Keratinocyte (primary cell): Measurements from ENCODE around the gene PCDH1.

Experiments used
- EZH2 ChIP-seq: IDR thresholded peaks from one replicate; pipeline ENCODE4 v1.6.1; 2012; ENCODE audit warnings: inconsistent platforms, mild to moderate bottlenecking, low read length, moderate library complexity
- TF ChIP-seq, protein P1 (sequence below), 3 experiments: IDR thresholded peaks in 1 of 3; conservative IDR thresholded peaks in 1 of 3; optimal IDR thresholded peaks in 1 of 3; 2 replicates in 2 of 3; 3 replicates in 1 of 3; pipeline versions ENCODE3 to v1.5.1; 2011; ENCODE audit warnings: low read length in 3 of 3, mild to moderate bottlenecking in 3 of 3, moderate library complexity in 2 of 3, control low read depth in 1 of 3, inconsistent platforms in 1 of 3; ENCODE audit not compliant: insufficient read depth in 2 of 3; ENCODE audit errors: extremely low read depth in 1 of 3

DNA sequence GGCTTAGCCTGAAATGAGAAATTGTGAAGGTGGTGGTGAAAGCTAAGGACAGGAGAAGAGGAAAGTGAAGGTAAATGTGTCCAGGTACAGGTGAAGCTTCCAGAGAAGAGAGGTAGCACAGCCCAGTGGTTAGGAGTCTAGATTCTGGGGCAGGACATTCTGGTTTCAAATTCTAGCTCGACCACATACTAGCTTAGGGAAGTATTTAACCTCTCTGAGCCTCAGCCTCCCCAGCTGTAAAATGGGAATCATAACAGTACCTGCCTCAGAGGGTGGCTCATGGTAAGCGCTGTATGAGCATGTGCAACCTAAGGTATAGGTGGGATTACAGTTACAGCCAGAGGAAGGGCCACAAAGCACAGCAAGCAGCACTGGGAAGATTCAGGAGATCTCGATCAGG is 55.2 kb downstream of the PCDH1 start:
- TF ChIP-seq, protein P1, sequence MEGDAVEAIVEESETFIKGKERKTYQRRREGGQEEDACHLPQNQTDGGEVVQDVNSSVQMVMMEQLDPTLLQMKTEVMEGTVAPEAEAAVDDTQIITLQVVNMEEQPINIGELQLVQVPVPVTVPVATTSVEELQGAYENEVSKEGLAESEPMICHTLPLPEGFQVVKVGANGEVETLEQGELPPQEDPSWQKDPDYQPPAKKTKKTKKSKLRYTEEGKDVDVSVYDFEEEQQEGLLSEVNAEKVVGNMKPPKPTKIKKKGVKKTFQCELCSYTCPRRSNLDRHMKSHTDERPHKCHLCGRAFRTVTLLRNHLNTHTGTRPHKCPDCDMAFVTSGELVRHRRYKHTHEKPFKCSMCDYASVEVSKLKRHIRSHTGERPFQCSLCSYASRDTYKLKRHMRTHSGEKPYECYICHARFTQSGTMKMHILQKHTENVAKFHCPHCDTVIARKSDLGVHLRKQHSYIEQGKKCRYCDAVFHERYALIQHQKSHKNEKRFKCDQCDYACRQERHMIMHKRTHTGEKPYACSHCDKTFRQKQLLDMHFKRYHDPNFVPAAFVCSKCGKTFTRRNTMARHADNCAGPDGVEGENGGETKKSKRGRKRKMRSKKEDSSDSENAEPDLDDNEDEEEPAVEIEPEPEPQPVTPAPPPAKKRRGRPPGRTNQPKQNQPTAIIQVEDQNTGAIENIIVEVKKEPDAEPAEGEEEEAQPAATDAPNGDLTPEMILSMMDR (optimal IDR thresholded peaks at IDR 0.05 in 1 of 3, IDR thresholded peaks at IDR 0.05 in 1 of 3, conservative IDR thresholded peaks at IDR 0.05 in 1 of 3; ENCODE audit: extremely low read depth in 1 of 3, insufficient read depth in 2 of 3, low read length in 3 of 3) = no peak
- no peak for TF ChIP-seq EZH2
